AG09319 (cell line): ENCODE data around the gene NBEA.

Experiments used
- DNase-seq: peaks from one replicate; pipeline ENCODE4 v3.0.0-alpha.2; 2010; ENCODE audit warnings: low read depth; ENCODE audit errors: extremely low read depth
- TF ChIP-seq, protein P1 (sequence below): IDR thresholded peaks from 2 replicates; pipeline ENCODE4 v1.5.1; 2011; ENCODE audit warnings: low read depth, mild to moderate bottlenecking, inconsistent platforms, low read length, moderate library complexity

The NBEA gene

GRCh38 chr13:35646056-35646774 lies 704.1 kb downstream of the NBEA start:
- DNase-seq, result no peak
- TF ChIP-seq, protein P1, sequence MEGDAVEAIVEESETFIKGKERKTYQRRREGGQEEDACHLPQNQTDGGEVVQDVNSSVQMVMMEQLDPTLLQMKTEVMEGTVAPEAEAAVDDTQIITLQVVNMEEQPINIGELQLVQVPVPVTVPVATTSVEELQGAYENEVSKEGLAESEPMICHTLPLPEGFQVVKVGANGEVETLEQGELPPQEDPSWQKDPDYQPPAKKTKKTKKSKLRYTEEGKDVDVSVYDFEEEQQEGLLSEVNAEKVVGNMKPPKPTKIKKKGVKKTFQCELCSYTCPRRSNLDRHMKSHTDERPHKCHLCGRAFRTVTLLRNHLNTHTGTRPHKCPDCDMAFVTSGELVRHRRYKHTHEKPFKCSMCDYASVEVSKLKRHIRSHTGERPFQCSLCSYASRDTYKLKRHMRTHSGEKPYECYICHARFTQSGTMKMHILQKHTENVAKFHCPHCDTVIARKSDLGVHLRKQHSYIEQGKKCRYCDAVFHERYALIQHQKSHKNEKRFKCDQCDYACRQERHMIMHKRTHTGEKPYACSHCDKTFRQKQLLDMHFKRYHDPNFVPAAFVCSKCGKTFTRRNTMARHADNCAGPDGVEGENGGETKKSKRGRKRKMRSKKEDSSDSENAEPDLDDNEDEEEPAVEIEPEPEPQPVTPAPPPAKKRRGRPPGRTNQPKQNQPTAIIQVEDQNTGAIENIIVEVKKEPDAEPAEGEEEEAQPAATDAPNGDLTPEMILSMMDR, result no peak

DNA sequence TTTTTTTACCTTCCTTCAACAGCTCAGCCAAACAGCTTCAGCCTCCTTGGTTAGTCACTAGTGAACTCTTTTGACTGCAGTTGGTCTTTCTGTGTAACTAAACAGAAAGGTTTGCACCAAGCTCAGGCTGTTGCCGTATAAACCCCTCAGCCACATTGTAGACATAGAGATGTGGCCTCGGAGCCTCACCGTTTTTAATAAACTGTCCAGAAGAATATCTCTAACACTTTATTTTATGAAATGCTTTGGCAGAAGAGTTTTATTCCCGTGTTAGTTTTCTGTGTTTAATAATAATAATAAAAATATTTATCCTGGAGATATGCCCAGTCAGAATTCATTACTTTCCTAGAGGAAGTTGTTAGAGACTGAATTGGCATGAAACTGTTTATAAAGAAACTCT lies 706.1 kb downstream of the NBEA start:
- no peak for DNase-seq
- TF ChIP-seq, protein P1, result no peak

- TF ChIP-seq, protein P1, result no peak
- no peak for DNase-seq
These were observed 707.1 kb downstream of the NBEA start for GRCh38 chr13:35649162-35649561.

DNA sequence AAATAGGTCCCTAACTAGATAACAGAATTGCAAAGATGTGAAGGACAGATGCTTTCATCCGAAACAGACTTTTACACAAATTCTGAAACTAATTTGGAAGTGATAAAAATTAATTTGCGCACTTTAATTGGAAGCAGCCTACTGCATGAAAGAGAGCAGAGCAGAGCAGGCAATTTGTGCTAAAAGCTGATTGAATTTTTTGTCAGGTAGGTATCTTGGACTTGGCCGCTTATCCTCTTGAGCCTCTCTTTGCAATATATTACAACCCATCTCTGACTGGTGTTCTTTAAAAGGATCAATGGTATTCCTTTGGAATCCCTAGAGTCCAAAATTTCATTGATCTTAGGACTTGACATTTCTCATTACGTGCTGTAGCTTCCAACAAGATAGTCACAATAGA lies 717.7 kb downstream of the NBEA start:
- no peak for DNase-seq
- TF ChIP-seq, protein P1, result no peak

- DNase-seq, result no peak
- TF ChIP-seq, protein P1, result no peak
These were observed 722.7 kb downstream of the NBEA start for GRCh38 chr13:35664747-35665146.

- TF ChIP-seq, protein P1, result no peak
- DNase-seq, result no peak
These were observed 727.3 kb downstream of the NBEA start for GRCh38 chr13:35669321-35669720.

DNA sequence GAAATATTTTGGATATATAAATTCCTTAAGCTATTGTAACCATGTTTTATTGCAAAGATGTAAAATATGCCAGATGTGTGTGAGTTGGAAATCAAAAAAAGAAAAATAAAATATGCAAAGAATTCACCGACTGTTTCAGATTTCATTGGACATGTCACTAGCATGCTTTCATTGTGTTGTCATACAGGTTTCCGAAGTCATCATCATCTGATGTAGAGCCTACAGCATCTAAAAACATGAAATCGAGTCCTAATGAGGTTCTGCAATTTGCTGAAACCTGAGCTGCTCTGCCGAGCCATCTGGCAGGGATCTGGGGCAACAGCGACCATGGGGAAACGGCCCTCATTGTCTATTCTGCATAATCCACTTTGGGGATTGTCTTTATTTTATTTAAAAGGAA lies 730.5 kb downstream of the NBEA start:
- TF ChIP-seq, protein P1, result no peak
- no peak for DNase-seq
